MM.1S (cell line): ENCODE results near the gene FOXC1.

Experiments used
- DNase-seq: peaks from one replicate; pipeline ENCODE4 v3.0.0-alpha.2; 2015
- H2AFZ ChIP-seq: fragments of 300-600 bp; sonication (generic); 2 replicates; pipeline ENCODE4 v1.6.0; 2016; ENCODE audit warnings: antibody characterized with exemption, low read length
- H3F3A ChIP-seq: fragments of 300-600 bp; sonication (generic); 2 replicates; pipeline ENCODE4 v1.6.1; 2016; ENCODE audit warnings: mild to moderate bottlenecking, antibody characterized with exemption, low read length, moderate library complexity, mixed read lengths; ENCODE audit not compliant: insufficient read depth
- H3K27ac ChIP-seq: fragments of 300-600 bp; sonication (generic); 2 replicates; pipeline ENCODE4 v1.5.1; 2016; ENCODE audit warnings: mild to moderate bottlenecking, low read length
- H3K27me3 ChIP-seq: fragments of 300-600 bp; sonication (generic); replicated peaks from 2 replicates; pipeline ENCODE4 v1.6.0; 2016; ENCODE audit warnings: low read length; ENCODE audit not compliant: insufficient read depth
- H3K36me3 ChIP-seq: fragments of 300-600 bp; sonication (generic); replicated peaks from 2 replicates; pipeline ENCODE4 v1.6.1; 2016; ENCODE audit warnings: mild to moderate bottlenecking, low read length, mixed read lengths; ENCODE audit not compliant: insufficient read depth
- H3K4me1 ChIP-seq: fragments of 300-600 bp; sonication (generic); 2 replicates; pipeline ENCODE4 v1.6.1; 2016; ENCODE audit warnings: low read length, mixed read lengths
- H3K4me2 ChIP-seq: fragments of 300-600 bp; sonication (generic); 2 replicates; pipeline ENCODE4 v1.6.0; 2016; ENCODE audit warnings: low read depth, low read length
- H3K4me3 ChIP-seq: fragments of 300-600 bp; sonication (generic); 2 replicates; pipeline ENCODE4 v1.5.1; 2016; ENCODE audit warnings: low read length, mixed read lengths
- H3K79me2 ChIP-seq: fragments of 300-600 bp; sonication (generic); 2 replicates; pipeline ENCODE4 v1.6.1; 2016; ENCODE audit warnings: mixed run types, low read length, mixed read lengths
- H3K9ac ChIP-seq: fragments of 300-600 bp; sonication (generic); 2 replicates; pipeline ENCODE4 v1.6.1; 2016; ENCODE audit warnings: low read length, mixed read lengths
- H3K9me2 ChIP-seq: fragments of 300-600 bp; sonication (generic); replicated peaks from 2 replicates; pipeline ENCODE4 v1.6.1; 2016; ENCODE audit warnings: mild to moderate bottlenecking, low read length, mixed read lengths; ENCODE audit not compliant: insufficient read depth
- H3K9me3 ChIP-seq: fragments of 300-600 bp; sonication (generic); replicated peaks from 2 replicates; pipeline ENCODE4 v1.6.1; 2016; ENCODE audit warnings: mild to moderate bottlenecking, low read length, mixed read lengths; ENCODE audit not compliant: insufficient read depth
- H4K20me1 ChIP-seq: fragments of 300-600 bp; sonication (generic); 2 replicates; pipeline ENCODE4 v1.6.1; 2016; ENCODE audit warnings: mild to moderate bottlenecking, low read length, moderate library complexity, mixed read lengths; ENCODE audit not compliant: insufficient read depth
- EZH2 ChIP-seq: fragments of 300-600 bp; sonication (generic); optimal IDR thresholded peaks from 2 replicates; pipeline ENCODE3; 2017; ENCODE audit warnings: low read depth, mild to moderate bottlenecking, antibody characterized with exemption, low read length, mixed read lengths
- EZH2phosphoT487 ChIP-seq: fragments of 300-600 bp; sonication (generic); IDR thresholded peaks from 2 replicates; pipeline ENCODE4 v1.6.1; 2018; ENCODE audit warnings: antibody characterized with exemption, low read length
- TF ChIP-seq, protein P1 (sequence below): fragments of 300-600 bp; sonication (generic); IDR thresholded peaks from 2 replicates; pipeline ENCODE4 v1.5.1; 2016; ENCODE audit warnings: antibody characterized with exemption, low read length, mixed read lengths

The FOXC1 gene

GRCh38 chr6:1636272-1636825 is 26.6 kb downstream of the FOXC1 start:
- no peaks in the 10 kb centered on the region for H3K79me2 ChIP-seq
- H3K9me3 ChIP-seq, result no peaks in the 10 kb centered on the region
- H2AFZ ChIP-seq, result no peak overlapping the region
- H3K4me1 ChIP-seq, result no peaks in the 10 kb centered on the region
- no peaks in the 10 kb centered on the region for H3K9me2 ChIP-seq
- no peaks in the 10 kb centered on the region for H3F3A ChIP-seq
- H3K4me2 ChIP-seq, result no peak overlapping the region
- H3K27ac ChIP-seq, result no peak overlapping the region
- no peak overlapping the region for H3K9ac ChIP-seq
- H3K36me3 ChIP-seq, result no peaks in the 10 kb centered on the region
- H4K20me1 ChIP-seq, result no peaks in the 10 kb centered on the region
- H3K4me3 ChIP-seq, result no peak overlapping the region
- DNase-seq, result no peak
- TF ChIP-seq, protein P1, sequence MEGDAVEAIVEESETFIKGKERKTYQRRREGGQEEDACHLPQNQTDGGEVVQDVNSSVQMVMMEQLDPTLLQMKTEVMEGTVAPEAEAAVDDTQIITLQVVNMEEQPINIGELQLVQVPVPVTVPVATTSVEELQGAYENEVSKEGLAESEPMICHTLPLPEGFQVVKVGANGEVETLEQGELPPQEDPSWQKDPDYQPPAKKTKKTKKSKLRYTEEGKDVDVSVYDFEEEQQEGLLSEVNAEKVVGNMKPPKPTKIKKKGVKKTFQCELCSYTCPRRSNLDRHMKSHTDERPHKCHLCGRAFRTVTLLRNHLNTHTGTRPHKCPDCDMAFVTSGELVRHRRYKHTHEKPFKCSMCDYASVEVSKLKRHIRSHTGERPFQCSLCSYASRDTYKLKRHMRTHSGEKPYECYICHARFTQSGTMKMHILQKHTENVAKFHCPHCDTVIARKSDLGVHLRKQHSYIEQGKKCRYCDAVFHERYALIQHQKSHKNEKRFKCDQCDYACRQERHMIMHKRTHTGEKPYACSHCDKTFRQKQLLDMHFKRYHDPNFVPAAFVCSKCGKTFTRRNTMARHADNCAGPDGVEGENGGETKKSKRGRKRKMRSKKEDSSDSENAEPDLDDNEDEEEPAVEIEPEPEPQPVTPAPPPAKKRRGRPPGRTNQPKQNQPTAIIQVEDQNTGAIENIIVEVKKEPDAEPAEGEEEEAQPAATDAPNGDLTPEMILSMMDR, result no peak
- no peak for TF ChIP-seq EZH2phosphoT487
- TF ChIP-seq EZH2, result no peak
- H3K27me3 ChIP-seq, result no peaks in the 10 kb centered on the region

- H3K4me2 ChIP-seq, result no peak overlapping the region
These were observed 27.5 kb downstream of the FOXC1 start for GRCh38 chr6:1636971-1637871.

DNA sequence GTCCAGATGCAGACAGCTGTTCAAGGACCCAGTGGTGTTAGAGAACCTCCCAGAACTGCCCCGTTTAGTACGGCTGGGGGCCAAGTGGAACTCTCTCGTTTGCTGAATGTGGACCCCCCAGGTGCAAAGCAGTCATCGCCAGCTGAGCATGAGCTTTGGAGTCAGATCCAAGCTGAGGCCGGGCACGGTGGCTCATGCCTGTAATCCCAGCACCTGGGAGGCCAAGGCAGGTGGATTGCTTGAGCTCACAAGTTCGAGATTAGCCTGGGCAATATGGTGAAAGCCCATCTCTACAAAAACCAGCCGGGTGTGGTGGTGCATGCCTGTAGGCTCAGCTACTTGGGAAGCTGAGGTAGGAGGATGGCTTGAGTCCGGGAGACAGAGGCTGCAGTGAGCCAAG is 29.7 kb downstream of the FOXC1 start:
- Histone ChIP-seq H3K4me1 (no peaks in the 10 kb centered on the region), H3K4me3 (no peak overlapping the region), H3K27ac (no peak overlapping the region), H3K9me2 (no peaks in the 10 kb centered on the region), H2AFZ (no peak overlapping the region), H3K9ac (no peak overlapping the region), H3K27me3 (no peaks in the 10 kb centered on the region), H4K20me1 (no peaks in the 10 kb centered on the region), H3F3A (no peaks in the 10 kb centered on the region), H3K36me3 (no peaks in the 10 kb centered on the region), H3K4me2 (no peak overlapping the region), H3K79me2 (no peaks in the 10 kb centered on the region), H3K9me3 (no peaks in the 10 kb centered on the region)
- TF ChIP-seq EZH2 (no peak), EZH2phosphoT487 (no peak)
- TF ChIP-seq, protein P1, result no peak
- DNase-seq, result no peak

More at GRCh38 chr6:1636971-1637871, 27.5 kb downstream of the FOXC1 start:
- Histone ChIP-seq H3K79me2 (no peaks in the 10 kb centered on the region), H3F3A (no peaks in the 10 kb centered on the region), H3K36me3 (no peaks in the 10 kb centered on the region), H2AFZ (no peak overlapping the region), H3K9ac (no peak overlapping the region), H4K20me1 (no peaks in the 10 kb centered on the region), H3K27ac (no peak overlapping the region), H3K4me3 (no peak overlapping the region), H3K9me2 (no peaks in the 10 kb centered on the region), H3K4me1 (no peaks in the 10 kb centered on the region), H3K9me3 (no peaks in the 10 kb centered on the region), H3K27me3 (no peaks in the 10 kb centered on the region)
- TF ChIP-seq, protein P1, result no peak
- no peak for TF ChIP-seq EZH2
- no peak for TF ChIP-seq EZH2phosphoT487
- DNase-seq, result no peak
